GM12864 (cell line): ENCODE results near the gene SPRED1.

Experiments used
- DNase-seq: peaks from one replicate; pipeline ENCODE4 v3.0.0-alpha.2; 2011; ENCODE audit warnings: low read depth
- H3K4me3 ChIP-seq: 2 replicates; pipeline ENCODE4 v1.5.1; 2011; ENCODE audit warnings: mild to moderate bottlenecking, low read depth, low read length, control low read depth
- TF ChIP-seq, protein P1 (sequence below): IDR thresholded peaks from 2 replicates; pipeline ENCODE4 v1.5.1; 2011; ENCODE audit warnings: low read depth, mild to moderate bottlenecking, moderate library complexity, low read length, control low read depth, inconsistent platforms; ENCODE audit errors: missing control alignments

SPRED1 gene

DNA sequence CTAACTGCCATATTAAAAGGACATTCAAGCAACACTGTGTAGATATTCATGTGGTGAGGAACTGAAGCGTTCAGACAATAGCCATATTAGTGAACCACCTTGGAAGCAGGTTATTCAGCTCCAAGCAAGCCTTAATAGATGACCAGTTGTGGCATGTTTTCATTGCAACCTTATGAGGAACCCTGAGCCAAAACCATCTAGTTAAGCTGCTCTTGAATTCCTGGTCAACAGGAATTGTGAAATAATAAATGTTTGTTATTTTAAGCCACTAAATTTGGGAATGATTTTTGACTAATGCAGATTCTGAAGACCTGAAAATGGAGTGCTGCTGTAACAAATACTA lies 73.0 kb downstream of the SPRED1 start:
- TF ChIP-seq, protein P1, sequence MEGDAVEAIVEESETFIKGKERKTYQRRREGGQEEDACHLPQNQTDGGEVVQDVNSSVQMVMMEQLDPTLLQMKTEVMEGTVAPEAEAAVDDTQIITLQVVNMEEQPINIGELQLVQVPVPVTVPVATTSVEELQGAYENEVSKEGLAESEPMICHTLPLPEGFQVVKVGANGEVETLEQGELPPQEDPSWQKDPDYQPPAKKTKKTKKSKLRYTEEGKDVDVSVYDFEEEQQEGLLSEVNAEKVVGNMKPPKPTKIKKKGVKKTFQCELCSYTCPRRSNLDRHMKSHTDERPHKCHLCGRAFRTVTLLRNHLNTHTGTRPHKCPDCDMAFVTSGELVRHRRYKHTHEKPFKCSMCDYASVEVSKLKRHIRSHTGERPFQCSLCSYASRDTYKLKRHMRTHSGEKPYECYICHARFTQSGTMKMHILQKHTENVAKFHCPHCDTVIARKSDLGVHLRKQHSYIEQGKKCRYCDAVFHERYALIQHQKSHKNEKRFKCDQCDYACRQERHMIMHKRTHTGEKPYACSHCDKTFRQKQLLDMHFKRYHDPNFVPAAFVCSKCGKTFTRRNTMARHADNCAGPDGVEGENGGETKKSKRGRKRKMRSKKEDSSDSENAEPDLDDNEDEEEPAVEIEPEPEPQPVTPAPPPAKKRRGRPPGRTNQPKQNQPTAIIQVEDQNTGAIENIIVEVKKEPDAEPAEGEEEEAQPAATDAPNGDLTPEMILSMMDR = no peak
- no peak for DNase-seq
- H3K4me3 ChIP-seq = no peak overlapping the region

- H3K4me3 ChIP-seq = no peak overlapping the region
- TF ChIP-seq, protein P1 = no peak
- DNase-seq = no peak
These were observed 80.1 kb downstream of the SPRED1 start for GRCh38 chr15:38332711-38333110.

GRCh38 chr15:38335116-38335515 lies 82.5 kb downstream of the SPRED1 start:
- TF ChIP-seq, protein P1 = no peak
- no peak overlapping the region for H3K4me3 ChIP-seq
- no peak for DNase-seq

- no peak overlapping the region for H3K4me3 ChIP-seq
- TF ChIP-seq, protein P1 = no peak
These were observed 91.7 kb downstream of the SPRED1 start for GRCh38 chr15:38344351-38344750.

GRCh38 chr15:38349251-38349650 lies 96.6 kb downstream of the SPRED1 start:
- TF ChIP-seq, protein P1 = no peak
- no peak overlapping the region for H3K4me3 ChIP-seq
- no peak for DNase-seq

More at GRCh38 chr15:38344351-38344750, 91.7 kb downstream of the SPRED1 start:
- DNase-seq = no peak

DNA sequence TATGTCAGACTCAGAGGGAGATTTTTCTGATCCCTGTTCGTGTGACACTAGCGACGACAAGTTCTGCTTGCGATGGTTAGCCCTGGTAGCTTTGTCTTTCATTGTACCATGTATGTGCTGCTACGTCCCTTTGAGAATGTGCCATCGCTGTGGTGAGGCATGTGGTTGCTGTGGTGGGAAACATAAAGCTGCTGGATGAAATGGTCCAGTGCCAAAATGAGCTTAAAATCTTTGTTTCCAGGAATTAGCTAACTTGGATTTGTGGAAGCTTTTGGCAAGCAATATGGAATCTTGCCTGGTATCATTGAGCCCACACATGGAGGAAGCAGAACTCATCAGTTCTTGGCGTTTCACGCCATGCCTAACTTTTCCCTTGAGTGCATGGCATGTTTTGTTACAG lies 98.8 kb downstream of the SPRED1 start:
- H3K4me3 ChIP-seq = no peak overlapping the region
- DNase-seq = no peak
- TF ChIP-seq, protein P1 = no peak

GRCh38 chr15:38354315-38354929 lies 101.8 kb downstream of the SPRED1 start:
- peak; percentile 36 for DNase-seq
- TF ChIP-seq, protein P1 = peak; percentile 73

More at GRCh38 chr15:38354315-38354929, 101.8 kb downstream of the SPRED1 start:
- no peak overlapping the region for H3K4me3 ChIP-seq
